ENCODE data around the gene CNTNAP5.

CNTNAP5 gene

GRCh38 chr2:124478761-124479160, 453.7 kb downstream of the CNTNAP5 start:
- no peak for DNase-seq (ENCODE audit: low read depth)

DNA sequence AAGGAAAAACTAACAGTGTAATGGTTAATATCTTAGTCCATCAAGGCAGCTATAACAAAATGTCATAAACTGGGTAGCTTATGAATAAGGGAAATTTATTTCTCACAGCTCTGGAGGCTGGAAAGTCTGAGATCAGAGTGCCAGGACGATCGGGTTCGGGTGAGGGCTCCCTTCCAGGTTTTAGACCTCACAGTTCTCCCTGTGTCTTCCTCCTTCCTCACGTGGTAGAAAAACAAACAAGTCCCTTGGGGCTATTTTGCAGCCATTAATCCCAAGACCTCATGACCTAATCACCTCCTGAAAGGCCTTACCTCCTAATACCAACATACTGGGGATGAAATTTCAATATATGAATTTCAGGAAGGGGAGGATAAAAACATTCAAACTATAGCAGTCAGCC, 455.9 kb downstream of the CNTNAP5 start:
- DNase-seq (ENCODE audit: low read depth) = no peak

DNA sequence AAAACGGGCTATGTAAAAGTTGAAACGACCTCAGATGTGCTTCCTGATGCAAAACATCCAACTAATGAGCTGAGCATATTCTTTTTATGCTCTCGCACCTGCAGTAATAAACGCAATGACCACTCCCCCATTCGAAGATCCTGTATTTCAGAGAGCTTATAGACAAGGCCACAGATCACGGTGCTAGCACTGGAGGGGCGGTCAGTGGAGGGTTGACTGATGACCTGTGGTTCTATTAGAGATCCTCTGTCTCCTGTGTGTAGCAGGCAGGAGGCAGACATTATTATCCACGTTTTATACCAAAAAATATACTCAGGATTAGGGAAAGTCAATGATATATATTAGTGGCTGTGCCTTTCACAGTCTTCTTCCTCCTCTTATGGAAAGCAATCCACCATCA, 457.0 kb downstream of the CNTNAP5 start:
- DNase-seq (ENCODE audit: low read depth) = no peak

DNA sequence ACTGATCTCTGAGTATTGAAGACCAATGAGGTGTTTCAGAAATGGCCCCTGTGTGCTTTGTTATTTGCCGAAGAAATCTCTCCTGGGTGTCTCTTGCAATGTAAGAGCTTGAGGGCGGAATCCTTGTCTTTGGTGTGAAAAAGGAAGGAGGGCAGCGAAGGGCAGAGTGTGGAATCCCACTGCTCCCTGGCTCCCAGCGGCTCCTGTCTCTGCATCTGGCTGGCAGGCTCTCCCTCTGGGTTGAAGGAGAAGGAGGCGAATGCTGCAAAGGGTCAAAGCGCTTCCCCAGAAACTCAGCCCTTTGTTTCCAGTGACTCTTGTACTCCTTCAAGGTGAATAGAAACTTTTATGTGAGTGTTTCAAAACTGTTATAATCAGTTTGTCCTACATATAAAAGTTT, 457.5 kb downstream of the CNTNAP5 start:
- DNase-seq (ENCODE audit: low read depth) = no peak

DNA sequence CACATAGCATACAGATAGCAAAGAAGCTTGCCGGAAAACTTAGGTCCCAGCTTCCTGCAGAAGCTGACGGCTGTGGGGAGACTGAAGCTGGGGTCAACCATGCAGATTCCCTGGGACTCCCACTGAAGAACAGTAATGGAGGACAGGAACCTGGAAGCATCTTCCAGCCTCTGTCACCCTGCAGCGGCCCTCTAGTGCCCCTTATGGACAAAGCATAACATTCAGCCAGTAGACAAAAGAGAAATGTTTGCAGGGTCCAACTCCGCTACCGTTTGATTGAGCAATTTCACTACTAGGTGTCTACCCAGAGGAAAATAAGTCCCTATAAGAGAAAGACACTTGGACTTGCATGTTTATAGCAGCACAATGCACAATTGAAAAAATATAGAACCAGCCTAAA, 460.6 kb downstream of the CNTNAP5 start:
- DNase-seq (ENCODE audit: low read depth) = no peak

DNA sequence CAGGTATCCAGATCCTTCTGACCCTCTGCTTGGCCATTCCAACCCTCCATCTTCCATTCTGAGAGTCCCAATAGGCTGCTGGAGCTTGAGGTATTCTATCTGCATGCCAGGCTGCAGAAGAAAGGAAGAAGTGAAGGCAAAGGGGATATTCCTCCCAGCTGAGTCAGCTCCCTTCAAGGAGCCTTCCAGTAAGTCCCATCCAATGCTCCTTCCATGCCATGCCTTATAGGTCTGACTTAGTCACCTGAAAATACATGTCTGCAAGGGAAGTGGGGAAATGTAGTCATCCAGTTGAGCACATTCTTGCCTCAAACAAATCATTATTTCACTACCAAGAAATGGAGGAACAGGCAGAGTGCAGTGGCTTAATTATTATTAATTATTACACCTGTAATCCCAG, 464.6 kb downstream of the CNTNAP5 start:
- DNase-seq (ENCODE audit: low read depth) = no peak

DNA sequence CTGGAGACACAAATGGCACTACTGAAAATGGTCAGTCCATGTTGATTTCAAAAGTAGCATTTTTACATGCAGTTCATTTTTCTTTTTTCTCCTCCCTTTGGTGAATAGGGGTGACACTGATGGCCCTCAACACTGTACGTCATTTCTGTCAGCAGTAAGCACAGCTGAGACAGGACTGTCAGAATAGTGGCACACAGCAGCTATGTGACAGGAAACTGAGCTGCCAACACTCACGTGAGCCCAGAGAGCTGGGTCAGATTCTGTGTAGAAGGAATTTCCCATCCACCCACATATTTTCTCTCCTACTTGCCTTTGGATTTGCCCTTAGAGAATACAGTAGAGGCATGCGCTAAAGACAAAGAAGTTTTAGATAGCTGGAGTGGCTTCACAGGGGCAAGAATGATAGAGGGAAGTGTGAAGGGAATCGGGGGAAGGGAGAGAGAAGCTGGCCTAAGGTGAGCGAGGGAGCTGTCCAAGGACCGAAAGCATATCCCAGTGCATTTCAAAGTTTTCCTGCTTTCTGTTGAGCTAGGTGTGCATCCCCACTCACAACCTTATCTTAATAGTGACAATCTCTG, 476.6 kb downstream of the CNTNAP5 start:
- DNase-seq (ENCODE audit: low read depth) = no peak

- no peak for DNase-seq (ENCODE audit: low read depth)
Observed at GRCh38 chr2:124514236-124514635, 489.1 kb downstream of the CNTNAP5 start.

DNA sequence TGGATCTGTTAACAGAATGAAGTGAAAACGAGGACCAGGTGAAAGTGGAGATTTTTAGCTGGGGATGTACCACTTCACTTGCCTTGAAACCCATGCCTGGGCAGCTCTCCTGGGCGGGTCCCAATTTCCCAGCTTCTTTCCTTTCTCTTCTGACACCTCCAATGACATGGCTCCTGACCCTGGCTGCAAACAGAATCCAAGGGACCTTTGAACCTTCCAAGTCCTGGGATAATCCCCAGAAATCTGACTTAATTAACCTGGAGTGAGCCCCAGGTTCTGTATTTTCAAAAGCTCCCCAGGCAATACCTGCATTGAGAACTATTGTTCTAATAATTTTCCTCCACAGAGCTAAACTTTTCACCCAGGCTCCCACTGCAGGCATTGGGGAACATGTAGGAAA, 495.9 kb downstream of the CNTNAP5 start:
- no peak for DNase-seq (ENCODE audit: low read depth)

DNA sequence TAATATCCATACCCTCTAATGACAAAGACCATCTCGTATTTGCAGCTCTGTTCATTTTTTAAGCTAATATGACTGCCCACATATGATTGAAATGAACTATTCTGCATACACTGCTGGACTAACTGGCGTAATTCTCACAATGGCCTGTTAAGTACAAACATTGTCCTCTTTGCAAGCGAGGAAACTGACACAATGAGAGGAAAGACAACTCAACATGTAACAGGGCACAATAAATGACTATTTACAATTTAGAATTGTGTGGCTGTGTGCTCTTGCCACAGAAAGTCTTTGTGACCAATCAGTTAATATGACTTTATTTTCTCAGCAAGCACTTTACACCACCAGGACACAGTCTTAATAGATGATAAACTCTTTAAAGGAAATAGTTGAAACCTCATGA, 498.0 kb downstream of the CNTNAP5 start:
- no peak for DNase-seq (ENCODE audit: low read depth)

GRCh38 chr2:124524155-124524915, 499.2 kb downstream of the CNTNAP5 start:
- no peak for DNase-seq (ENCODE audit: low read depth)

GRCh38 chr2:124526221-124526620, 501.1 kb downstream of the CNTNAP5 start:
- no peak for DNase-seq (ENCODE audit: low read depth)

GRCh38 chr2:124530203-124530602, 505.1 kb downstream of the CNTNAP5 start:
- no peak for DNase-seq (ENCODE audit: low read depth)

GRCh38 chr2:124533226-124533954, 508.3 kb downstream of the CNTNAP5 start:
- DNase-seq (ENCODE audit: low read depth) = no peak

GRCh38 chr2:124534028-124534427, 508.9 kb downstream of the CNTNAP5 start:
- DNase-seq (ENCODE audit: low read depth) = no peak

DNA sequence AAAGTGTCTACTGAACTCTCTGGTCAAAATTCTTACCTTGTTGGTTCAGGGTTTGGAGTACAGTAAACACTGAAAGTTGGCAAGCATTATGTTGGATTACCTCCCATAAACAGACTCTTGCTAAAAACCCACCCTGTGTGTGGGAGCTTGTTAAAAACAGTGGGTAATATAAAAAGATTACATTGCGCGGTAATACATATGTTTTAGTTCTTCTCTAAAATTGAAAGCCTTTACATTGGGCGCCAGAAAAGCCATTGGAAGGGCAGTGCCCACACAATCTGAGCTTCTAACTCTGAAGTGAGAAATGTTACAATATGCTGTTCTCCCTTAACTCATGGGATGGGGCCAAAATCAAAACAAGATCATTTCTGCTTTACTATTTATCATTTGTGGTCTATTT, 510.7 kb downstream of the CNTNAP5 start:
- no peak for DNase-seq (ENCODE audit: low read depth)

DNA sequence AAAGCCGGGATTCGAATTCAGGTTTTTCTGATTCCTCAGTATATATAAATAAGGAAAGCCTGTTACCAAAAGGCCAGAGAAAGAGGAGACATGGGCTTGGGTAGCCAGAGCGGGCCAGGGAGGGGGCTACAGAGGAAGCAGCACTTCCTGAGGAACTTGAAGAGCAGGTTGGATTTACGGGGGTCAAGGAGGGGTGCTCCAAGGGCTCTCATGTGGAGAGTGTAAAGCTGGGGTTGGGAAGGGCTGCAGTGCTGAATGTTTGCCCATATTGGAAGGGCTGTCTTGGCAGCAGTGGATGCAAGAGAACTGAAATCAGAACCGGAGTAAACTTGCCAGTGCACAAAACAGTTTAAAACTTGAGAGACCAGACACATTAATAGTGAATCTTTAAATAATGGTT, 511.5 kb downstream of the CNTNAP5 start:
- no peak for DNase-seq (ENCODE audit: low read depth)

DNA sequence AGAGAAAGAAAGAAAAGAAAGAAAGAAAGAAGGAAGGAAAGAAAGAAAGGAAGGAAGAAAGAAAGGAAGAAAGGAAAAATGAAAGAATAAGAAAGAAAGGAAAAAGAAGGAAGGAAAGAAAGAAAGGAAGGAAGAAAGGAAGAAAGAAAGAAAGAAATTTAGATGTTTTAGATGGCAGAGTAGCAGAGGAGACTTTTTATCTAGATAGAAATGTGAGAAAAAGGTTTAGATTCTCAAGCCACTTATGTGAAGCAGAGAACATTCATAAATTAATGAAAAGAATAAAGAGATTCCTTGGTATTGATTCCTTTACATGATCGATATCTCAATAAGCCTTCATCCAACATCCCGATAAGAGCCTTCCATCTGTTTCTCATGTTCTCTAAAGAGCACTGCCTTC, 513.5 kb downstream of the CNTNAP5 start:
- DNase-seq (ENCODE audit: low read depth) = no peak

- DNase-seq (ENCODE audit: low read depth) = no peak
Observed at GRCh38 chr2:124540805-124541204, 515.7 kb downstream of the CNTNAP5 start.

- DNase-seq (ENCODE audit: low read depth) = no peak
Observed at GRCh38 chr2:124542932-124543640, 518.0 kb downstream of the CNTNAP5 start.

DNA sequence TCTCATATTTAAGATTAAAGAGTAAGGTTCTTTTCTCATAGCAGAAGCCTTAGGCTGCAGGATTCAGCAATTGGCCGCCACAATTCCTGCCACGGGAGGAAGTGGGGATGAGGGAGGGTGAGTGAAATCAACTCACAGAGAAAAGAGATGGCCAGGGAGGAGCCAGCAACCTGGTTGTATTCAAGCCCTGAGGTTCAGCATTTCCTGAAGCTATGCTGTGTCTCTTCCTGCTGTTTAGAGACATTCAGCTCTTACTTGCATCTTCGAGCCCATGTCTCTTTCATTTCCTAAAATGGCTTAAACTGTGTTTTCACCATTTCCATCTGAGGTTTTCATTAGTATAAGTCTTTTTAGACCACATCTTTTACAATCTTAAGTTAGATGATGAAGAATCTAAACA, 522.6 kb downstream of the CNTNAP5 start:
- no peak for DNase-seq (ENCODE audit: low read depth)

DNA sequence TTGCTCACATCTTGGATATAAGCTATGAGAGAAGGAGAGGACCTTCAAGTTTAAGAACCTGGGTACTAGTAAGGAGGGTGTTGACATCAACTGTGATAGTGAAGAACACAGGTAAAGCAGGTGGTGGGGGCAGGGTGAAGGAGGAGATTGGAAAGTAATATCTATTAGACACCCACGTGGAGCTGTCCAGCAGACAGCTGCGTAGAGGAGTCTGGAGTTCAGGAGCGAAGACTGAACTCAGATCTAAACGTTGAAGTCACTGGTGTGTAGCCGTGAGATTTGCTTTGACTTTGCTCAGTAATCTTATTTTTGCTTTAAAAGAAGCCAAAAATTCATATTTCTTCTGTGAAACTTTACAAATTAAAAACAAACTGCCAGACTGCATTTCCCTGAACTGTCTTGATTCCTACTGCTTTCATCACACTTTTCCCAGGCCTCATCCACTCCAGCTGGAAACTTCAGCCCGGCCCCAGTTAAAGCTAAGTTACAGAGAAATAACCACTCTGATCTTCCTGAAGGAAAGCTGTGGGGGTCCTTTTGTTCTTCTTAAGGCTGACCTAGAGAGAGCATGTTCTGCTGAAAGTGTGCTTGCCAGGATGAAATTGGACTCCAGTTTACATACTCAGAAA, 533.3 kb downstream of the CNTNAP5 start:
- DNase-seq (ENCODE audit: low read depth) = no peak
